Effector memory CD4-positive, alpha-beta T cell (primary cell): Measurements from ENCODE around the gene RAD51B.

Experiments used
- DNase-seq, 3 donors: peaks; one replicate each; pipeline ENCODE4 v3.0.0-alpha.2; 2020
- H3K27ac ChIP-seq: 2 replicates; pipeline ENCODE4 v1.7.0; 2013; ENCODE audit warnings: mild to moderate bottlenecking, low read length, moderate library complexity; ENCODE audit not compliant: insufficient read depth, poor library complexity, severe bottlenecking
- H3K27me3 ChIP-seq: replicated peaks from 2 replicates; pipeline ENCODE4 v1.7.0; 2013; ENCODE audit warnings: mild to moderate bottlenecking, low read length; ENCODE audit not compliant: insufficient read depth, control insufficient read depth, poor library complexity, severe bottlenecking
- H3K36me3 ChIP-seq: 2 replicates; pipeline ENCODE4 v1.7.0; 2013; ENCODE audit warnings: mild to moderate bottlenecking, low read length, moderate library complexity; ENCODE audit not compliant: control insufficient read depth, insufficient read depth
- H3K4me1 ChIP-seq: 2 replicates; pipeline ENCODE4 v1.7.0; 2013; ENCODE audit warnings: low read length, mild to moderate bottlenecking; ENCODE audit not compliant: control insufficient read depth, insufficient read depth, poor library complexity, severe bottlenecking
- H3K4me3 ChIP-seq: 2 replicates; pipeline ENCODE4 v1.7.0; 2013; ENCODE audit warnings: low read length, low read depth, mild to moderate bottlenecking; ENCODE audit not compliant: insufficient read depth, poor library complexity, severe bottlenecking
- H3K9me3 ChIP-seq: 2 replicates; pipeline ENCODE4 v1.7.0; 2013; ENCODE audit warnings: mild to moderate bottlenecking, low read length, moderate library complexity; ENCODE audit not compliant: control insufficient read depth

RAD51B gene

GRCh38 chr14:67857778-67858350, 38.3 kb downstream of the RAD51B start:
- Histone ChIP-seq H3K36me3 (no peaks in the 10 kb centered on the region), H3K27ac (no peak overlapping the region), H3K4me1 (no peaks in the 10 kb centered on the region), H3K27me3 (no peaks in the 10 kb centered on the region), H3K9me3 (no peaks in the 10 kb centered on the region), H3K4me3 (no peak overlapping the region)
- DNase-seq: no peak

GRCh38 chr14:67859169-67859749, 39.7 kb downstream of the RAD51B start:
- Histone ChIP-seq H3K36me3 (no peaks in the 10 kb centered on the region), H3K27ac (no peak overlapping the region), H3K27me3 (no peaks in the 10 kb centered on the region), H3K4me3 (no peak overlapping the region), H3K9me3 (no peaks in the 10 kb centered on the region), H3K4me1 (no peaks in the 10 kb centered on the region)
- DNase-seq: no peak

- Histone ChIP-seq H3K4me1 (no peaks in the 10 kb centered on the region), H3K9me3 (no peaks in the 10 kb centered on the region), H3K4me3 (no peak overlapping the region), H3K27me3 (no peaks in the 10 kb centered on the region), H3K27ac (no peak overlapping the region), H3K36me3 (peaks cover 3% of the 10 kb centered on the region)
- no peak for DNase-seq
These were observed 43.6 kb downstream of the RAD51B start for GRCh38 chr14:67863223-67863622.

GRCh38 chr14:67875175-67876006, 55.8 kb downstream of the RAD51B start:
- Histone ChIP-seq H3K36me3 (no peaks in the 10 kb centered on the region), H3K4me1 (no peaks in the 10 kb centered on the region), H3K9me3 (no peaks in the 10 kb centered on the region), H3K4me3 (no peak overlapping the region), H3K27ac (no peak overlapping the region), H3K27me3 (no peaks in the 10 kb centered on the region)
- DNase-seq: no peak

- H3K36me3 ChIP-seq: no peaks in the 10 kb centered on the region
- H3K4me1 ChIP-seq: no peaks in the 10 kb centered on the region
- no peak for DNase-seq
- no peaks in the 10 kb centered on the region for H3K9me3 ChIP-seq
- H3K27ac ChIP-seq: no peak overlapping the region
- no peak overlapping the region for H3K4me3 ChIP-seq
- no peaks in the 10 kb centered on the region for H3K27me3 ChIP-seq
These were observed 59.4 kb downstream of the RAD51B start for GRCh38 chr14:67879026-67879425.

- Histone ChIP-seq H3K27ac (no peak overlapping the region), H3K36me3 (no peaks in the 10 kb centered on the region), H3K9me3 (no peaks in the 10 kb centered on the region), H3K27me3 (no peaks in the 10 kb centered on the region), H3K4me3 (no peak overlapping the region), H3K4me1 (no peaks in the 10 kb centered on the region)
- no peak for DNase-seq
These were observed 61.6 kb downstream of the RAD51B start for GRCh38 chr14:67881225-67881624.

- DNase-seq: no peak
- no peaks in the 10 kb centered on the region for H3K4me1 ChIP-seq
- H3K27ac ChIP-seq: no peak overlapping the region
- H3K36me3 ChIP-seq: peaks cover 3% of the 10 kb centered on the region
- no peak overlapping the region for H3K4me3 ChIP-seq
- no peaks in the 10 kb centered on the region for H3K27me3 ChIP-seq
- H3K9me3 ChIP-seq: no peaks in the 10 kb centered on the region
These were observed 63.5 kb downstream of the RAD51B start for GRCh38 chr14:67882986-67883555.

GRCh38 chr14:67883717-67884116, 64.1 kb downstream of the RAD51B start:
- no peak for DNase-seq
- H3K27ac ChIP-seq: no peak overlapping the region

GRCh38 chr14:67886191-67886590, 66.6 kb downstream of the RAD51B start:
- no peak overlapping the region for H3K27ac ChIP-seq
- no peaks in the 10 kb centered on the region for H3K9me3 ChIP-seq
- H3K4me1 ChIP-seq: no peaks in the 10 kb centered on the region
- H3K27me3 ChIP-seq: no peaks in the 10 kb centered on the region
- no peak for DNase-seq
- H3K4me3 ChIP-seq: no peak overlapping the region
- H3K36me3 ChIP-seq: peaks cover 3% of the 10 kb centered on the region

More at GRCh38 chr14:67883717-67884116, 64.1 kb downstream of the RAD51B start:
- Histone ChIP-seq H3K36me3 (peaks cover 3% of the 10 kb centered on the region), H3K9me3 (no peaks in the 10 kb centered on the region), H3K4me3 (no peak overlapping the region), H3K27me3 (no peaks in the 10 kb centered on the region), H3K4me1 (no peaks in the 10 kb centered on the region)

GRCh38 chr14:67887478-67887877, 67.9 kb downstream of the RAD51B start:
- DNase-seq: no peak
- no peaks in the 10 kb centered on the region for H3K27me3 ChIP-seq
- no peak overlapping the region for H3K4me3 ChIP-seq
- H3K36me3 ChIP-seq: peaks cover 3% of the 10 kb centered on the region
- H3K27ac ChIP-seq: no peak overlapping the region
- H3K4me1 ChIP-seq: no peaks in the 10 kb centered on the region
- H3K9me3 ChIP-seq: no peaks in the 10 kb centered on the region
